Stimulated activated CD8-positive, alpha-beta memory T cell treated with anti-CD3 and anti-CD28 coated beads, Interleukin-12 subunit alpha, Interleukin-12 subunit beta, amount 100 ng/mL, for 1 hour (primary cell): ENCODE data around the gene GALNT11.
"Not testable (repeated sequence)": the region's sequence is repeated elsewhere in the genome, so short reads cannot be mapped to it uniquely, and the experiment has no call there.

Experiments used
- DNase-seq: peaks from one replicate; pipeline ENCODE4 v3.0.0-alpha.2; 2020; ENCODE audit warnings: low read depth

The GALNT11 gene

GRCh38 chr7:152075379-152075778 is 49.9 kb downstream of the GALNT11 start:
- DNase-seq = not testable (repeated sequence)

- DNase-seq = no peak
Measured at GRCh38 chr7:152076324-152076821, 50.9 kb downstream of the GALNT11 start.

- DNase-seq = no peak
Measured at GRCh38 chr7:152076940-152077933, 51.8 kb downstream of the GALNT11 start.

GRCh38 chr7:152078025-152078424 is 52.6 kb downstream of the GALNT11 start:
- DNase-seq = no peak

- DNase-seq = no peak
Measured at GRCh38 chr7:152078786-152079185, 53.3 kb downstream of the GALNT11 start.

GRCh38 chr7:152081088-152081487 is 55.6 kb downstream of the GALNT11 start:
- no peak for DNase-seq

GRCh38 chr7:152082073-152082721 is 56.7 kb downstream of the GALNT11 start:
- DNase-seq = not testable (repeated sequence)

GRCh38 chr7:152085131-152085530 is 59.7 kb downstream of the GALNT11 start:
- DNase-seq = no peak

GRCh38 chr7:152086513-152086912 is 61.0 kb downstream of the GALNT11 start:
- no peak for DNase-seq

- DNase-seq = no peak
Measured at GRCh38 chr7:152089183-152089582, 63.7 kb downstream of the GALNT11 start.

GRCh38 chr7:152090747-152091146 is 65.3 kb downstream of the GALNT11 start:
- no peak for DNase-seq

GRCh38 chr7:152093717-152094116 is 68.2 kb downstream of the GALNT11 start:
- DNase-seq = no peak

GRCh38 chr7:152095771-152096170 is 70.3 kb downstream of the GALNT11 start:
- DNase-seq = no peak

GRCh38 chr7:152097330-152097729 is 71.9 kb downstream of the GALNT11 start:
- DNase-seq = no peak

GRCh38 chr7:152103066-152103465 is 77.6 kb downstream of the GALNT11 start:
- DNase-seq = no peak

GRCh38 chr7:152103691-152104090 is 78.2 kb downstream of the GALNT11 start:
- no peak for DNase-seq

- DNase-seq = no peak
Measured at GRCh38 chr7:152105205-152105604, 79.7 kb downstream of the GALNT11 start.

- no peak for DNase-seq
Measured at GRCh38 chr7:152106990-152107389, 81.5 kb downstream of the GALNT11 start.

GRCh38 chr7:152107945-152108344 is 82.5 kb downstream of the GALNT11 start:
- DNase-seq = no peak

- no peak for DNase-seq
Measured at GRCh38 chr7:152108359-152108758, 82.9 kb downstream of the GALNT11 start.

- DNase-seq = no peak
Measured at GRCh38 chr7:152112829-152113228, 87.4 kb downstream of the GALNT11 start.

- no peak for DNase-seq
Measured at GRCh38 chr7:152115021-152115718, 89.7 kb downstream of the GALNT11 start.
